ENCODE results near the gene FXYD7.

DNA sequence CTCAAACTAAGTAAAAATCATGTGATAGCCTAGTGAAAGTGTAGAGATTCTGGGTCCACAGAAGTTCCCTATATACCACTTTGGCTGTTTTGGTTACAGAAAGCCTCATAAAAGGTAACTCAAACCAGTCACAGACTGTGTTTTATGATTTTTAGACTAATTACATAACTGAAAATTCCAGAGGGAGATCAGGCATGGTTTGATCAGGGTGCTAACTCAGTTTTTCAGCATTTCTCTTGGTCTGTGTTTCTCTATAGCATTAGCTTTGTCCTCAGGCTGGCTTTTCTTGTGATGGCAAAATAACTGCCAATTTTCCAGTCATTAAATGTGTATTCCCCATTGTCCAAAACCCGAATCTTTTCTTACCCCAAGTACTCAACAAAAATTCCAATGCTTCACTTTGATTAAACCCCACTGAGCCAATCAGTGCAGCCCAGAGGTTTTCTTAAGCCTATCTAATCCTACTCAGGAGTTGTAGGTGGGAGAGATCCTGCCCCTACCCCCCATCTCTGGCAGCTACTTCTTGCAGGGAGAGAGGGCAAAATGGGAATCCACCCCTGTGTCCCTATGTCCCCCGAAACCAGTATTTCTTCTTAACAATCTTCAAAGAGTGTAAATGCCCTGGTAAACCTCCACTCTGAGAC, 36.0 kb upstream of the FXYD7 start:
- no peak for TF ChIP-seq POLR2AphosphoS5 (IDR thresholded peaks at IDR 0.05; ENCODE audit: low read depth)
- TF ChIP-seq, protein P1, sequence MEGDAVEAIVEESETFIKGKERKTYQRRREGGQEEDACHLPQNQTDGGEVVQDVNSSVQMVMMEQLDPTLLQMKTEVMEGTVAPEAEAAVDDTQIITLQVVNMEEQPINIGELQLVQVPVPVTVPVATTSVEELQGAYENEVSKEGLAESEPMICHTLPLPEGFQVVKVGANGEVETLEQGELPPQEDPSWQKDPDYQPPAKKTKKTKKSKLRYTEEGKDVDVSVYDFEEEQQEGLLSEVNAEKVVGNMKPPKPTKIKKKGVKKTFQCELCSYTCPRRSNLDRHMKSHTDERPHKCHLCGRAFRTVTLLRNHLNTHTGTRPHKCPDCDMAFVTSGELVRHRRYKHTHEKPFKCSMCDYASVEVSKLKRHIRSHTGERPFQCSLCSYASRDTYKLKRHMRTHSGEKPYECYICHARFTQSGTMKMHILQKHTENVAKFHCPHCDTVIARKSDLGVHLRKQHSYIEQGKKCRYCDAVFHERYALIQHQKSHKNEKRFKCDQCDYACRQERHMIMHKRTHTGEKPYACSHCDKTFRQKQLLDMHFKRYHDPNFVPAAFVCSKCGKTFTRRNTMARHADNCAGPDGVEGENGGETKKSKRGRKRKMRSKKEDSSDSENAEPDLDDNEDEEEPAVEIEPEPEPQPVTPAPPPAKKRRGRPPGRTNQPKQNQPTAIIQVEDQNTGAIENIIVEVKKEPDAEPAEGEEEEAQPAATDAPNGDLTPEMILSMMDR (IDR thresholded peaks at IDR 0.05; ENCODE audit: insufficient read depth, low read length) = no peak
- TF ChIP-seq GABPA (IDR thresholded peaks at IDR 0.05; ENCODE audit: low read depth) = no peak
- TF ChIP-seq SPI1 (IDR thresholded peaks at IDR 0.05; ENCODE audit: borderline replicate concordance, low read depth) = no peak
- TF ChIP-seq, protein P2, sequence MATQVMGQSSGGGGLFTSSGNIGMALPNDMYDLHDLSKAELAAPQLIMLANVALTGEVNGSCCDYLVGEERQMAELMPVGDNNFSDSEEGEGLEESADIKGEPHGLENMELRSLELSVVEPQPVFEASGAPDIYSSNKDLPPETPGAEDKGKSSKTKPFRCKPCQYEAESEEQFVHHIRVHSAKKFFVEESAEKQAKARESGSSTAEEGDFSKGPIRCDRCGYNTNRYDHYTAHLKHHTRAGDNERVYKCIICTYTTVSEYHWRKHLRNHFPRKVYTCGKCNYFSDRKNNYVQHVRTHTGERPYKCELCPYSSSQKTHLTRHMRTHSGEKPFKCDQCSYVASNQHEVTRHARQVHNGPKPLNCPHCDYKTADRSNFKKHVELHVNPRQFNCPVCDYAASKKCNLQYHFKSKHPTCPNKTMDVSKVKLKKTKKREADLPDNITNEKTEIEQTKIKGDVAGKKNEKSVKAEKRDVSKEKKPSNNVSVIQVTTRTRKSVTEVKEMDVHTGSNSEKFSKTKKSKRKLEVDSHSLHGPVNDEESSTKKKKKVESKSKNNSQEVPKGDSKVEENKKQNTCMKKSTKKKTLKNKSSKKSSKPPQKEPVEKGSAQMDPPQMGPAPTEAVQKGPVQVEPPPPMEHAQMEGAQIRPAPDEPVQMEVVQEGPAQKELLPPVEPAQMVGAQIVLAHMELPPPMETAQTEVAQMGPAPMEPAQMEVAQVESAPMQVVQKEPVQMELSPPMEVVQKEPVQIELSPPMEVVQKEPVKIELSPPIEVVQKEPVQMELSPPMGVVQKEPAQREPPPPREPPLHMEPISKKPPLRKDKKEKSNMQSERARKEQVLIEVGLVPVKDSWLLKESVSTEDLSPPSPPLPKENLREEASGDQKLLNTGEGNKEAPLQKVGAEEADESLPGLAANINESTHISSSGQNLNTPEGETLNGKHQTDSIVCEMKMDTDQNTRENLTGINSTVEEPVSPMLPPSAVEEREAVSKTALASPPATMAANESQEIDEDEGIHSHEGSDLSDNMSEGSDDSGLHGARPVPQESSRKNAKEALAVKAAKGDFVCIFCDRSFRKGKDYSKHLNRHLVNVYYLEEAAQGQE (IDR thresholded peaks at IDR 0.05; ENCODE audit: insufficient replicate concordance, low read depth) = no peak
